Stimulated activated effector memory CD8-positive, alpha-beta T cell treated with anti-CD3 and anti-CD28 coated beads, Interleukin-12 subunit alpha, Interleukin-12 subunit beta, amount 100 ng/mL, for 72 hours (primary cell): ENCODE results near the gene PDPR.
A peak's percentile ranks its signal among the peaks of the same experiment; 100 is the strongest.
"Not testable (repeated sequence)": the region's sequence is repeated elsewhere in the genome, so short reads cannot be mapped to it uniquely, and the experiment has no call there.

Source experiments
- ATAC-seq: fragments of 150-1000 bp; cut with Tn5 transposase; 2 replicates; pipeline ENCODE4 v1.10.0; 2021
- DNase-seq, 2 donors: peaks; one replicate each; pipeline ENCODE4 v3.0.0; 2021 to 2022; ENCODE audit warnings: low spot score in 2 of 2
- H3K27ac Mint-ChIP-seq: one replicate; pipeline ENCODE4 v1.8.0; 2022; ENCODE audit warnings: mild to moderate bottlenecking, mixed read lengths
- H3K36me3 Mint-ChIP-seq: one replicate; pipeline ENCODE4 v1.8.0; 2022; ENCODE audit warnings: mild to moderate bottlenecking, mixed read lengths
- H3K4me1 Mint-ChIP-seq: one replicate; pipeline ENCODE4 v1.8.0; 2022; ENCODE audit warnings: mixed read lengths
- H3K4me3 Mint-ChIP-seq: one replicate; pipeline ENCODE4 v1.8.0; 2022; ENCODE audit warnings: mild to moderate bottlenecking, mixed read lengths
- H3K9me3 Mint-ChIP-seq: one replicate; pipeline ENCODE4 v1.8.0; 2022; ENCODE audit warnings: mixed read lengths

Gene PDPR

GRCh38 chr16:70151941-70152509 is 37.9 kb downstream of the PDPR start:
- Mint-ChIP-seq H3K4me3 (no peak overlapping the region), H3K36me3 (no peaks in the 10 kb centered on the region), H3K4me1 (peaks cover 7% of the 10 kb centered on the region), H3K27ac (peak overlapping the region; percentile 37), H3K9me3 (no peaks in the 10 kb centered on the region)
- ATAC-seq = no peak
- DNase-seq = no peak

GRCh38 chr16:70152578-70153302 is 38.6 kb downstream of the PDPR start:
- Mint-ChIP-seq H3K9me3 (no peaks in the 10 kb centered on the region), H3K4me1 (peaks cover 7% of the 10 kb centered on the region), H3K36me3 (no peaks in the 10 kb centered on the region), H3K27ac (peak overlapping the region; percentile 60), H3K4me3 (no peak overlapping the region)
- ATAC-seq (no peak), DNase-seq (no peak)

GRCh38 chr16:70154736-70155135 is 40.6 kb downstream of the PDPR start:
- not testable (repeated sequence) for H3K36me3 Mint-ChIP-seq, H3K4me3 Mint-ChIP-seq, H3K4me1 Mint-ChIP-seq, ATAC-seq, H3K9me3 Mint-ChIP-seq, H3K27ac Mint-ChIP-seq, DNase-seq

GRCh38 chr16:70156207-70156978 is 42.3 kb downstream of the PDPR start:
- ATAC-seq = no peak
- no peak for DNase-seq
- Mint-ChIP-seq H3K9me3 (no peaks in the 10 kb centered on the region), H3K36me3 (peaks cover 5% of the 10 kb centered on the region), H3K4me3 (no peak overlapping the region), H3K4me1 (peaks cover 4% of the 10 kb centered on the region), H3K27ac (peak overlapping the region; percentile 18)

GRCh38 chr16:70157105-70157476 is 43.0 kb downstream of the PDPR start:
- no peaks in the 10 kb centered on the region for H3K9me3 Mint-ChIP-seq
- no peak for DNase-seq
- no peak for ATAC-seq
- no peaks in the 10 kb centered on the region for H3K4me1 Mint-ChIP-seq
- H3K4me3 Mint-ChIP-seq = no peak overlapping the region
- peak overlapping the region; percentile 50 for H3K27ac Mint-ChIP-seq
- H3K36me3 Mint-ChIP-seq = peaks cover 9% of the 10 kb centered on the region

GRCh38 chr16:70157477-70158260 is 43.5 kb downstream of the PDPR start:
- DNase-seq (no peak), ATAC-seq (no peak)
- H3K36me3 Mint-ChIP-seq = peaks cover 15% of the 10 kb centered on the region
- H3K4me3 Mint-ChIP-seq = no peak overlapping the region
- H3K9me3 Mint-ChIP-seq = no peaks in the 10 kb centered on the region
- no peaks in the 10 kb centered on the region for H3K4me1 Mint-ChIP-seq
- peak overlapping the region; percentile 50 for H3K27ac Mint-ChIP-seq

GRCh38 chr16:70158261-70158939 is 44.3 kb downstream of the PDPR start:
- ATAC-seq (no peak), DNase-seq (no peak)
- no peak overlapping the region for H3K4me3 Mint-ChIP-seq
- H3K27ac Mint-ChIP-seq = no peak overlapping the region
- H3K9me3 Mint-ChIP-seq = no peaks in the 10 kb centered on the region
- no peaks in the 10 kb centered on the region for H3K4me1 Mint-ChIP-seq
- H3K36me3 Mint-ChIP-seq = peaks cover 18% of the 10 kb centered on the region

- no peak overlapping the region for H3K27ac Mint-ChIP-seq
- no peak overlapping the region for H3K4me3 Mint-ChIP-seq
- no peaks in the 10 kb centered on the region for H3K4me1 Mint-ChIP-seq
- peak in 1 of 2 donors; percentile 50 for DNase-seq
- H3K9me3 Mint-ChIP-seq = no peaks in the 10 kb centered on the region
- peaks cover 22% of the 10 kb centered on the region for H3K36me3 Mint-ChIP-seq
- ATAC-seq = no peak
Measured at GRCh38 chr16:70159355-70160348, 45.5 kb downstream of the PDPR start.

GRCh38 chr16:70160388-70160787 is 46.3 kb downstream of the PDPR start:
- Mint-ChIP-seq H3K9me3 (no peaks in the 10 kb centered on the region), H3K4me1 (peaks cover 4% of the 10 kb centered on the region), H3K36me3 (peaks cover 22% of the 10 kb centered on the region), H3K4me3 (no peak overlapping the region), H3K27ac (no peak overlapping the region)
- peak in 1 of 2 donors; percentile 47 for DNase-seq
- no peak for ATAC-seq

GRCh38 chr16:70160821-70161220 is 46.7 kb downstream of the PDPR start:
- Mint-ChIP-seq H3K4me3 (no peak overlapping the region), H3K9me3 (no peaks in the 10 kb centered on the region), H3K36me3 (peaks cover 22% of the 10 kb centered on the region), H3K27ac (no peak overlapping the region), H3K4me1 (peaks cover 4% of the 10 kb centered on the region)
- DNase-seq (peak in 1 of 2 donors; percentile 48), ATAC-seq (no peak)

- no peak for ATAC-seq
- peaks cover 4% of the 10 kb centered on the region for H3K4me1 Mint-ChIP-seq
- peak in 1 of 2 donors; percentile 51 for DNase-seq
- H3K9me3 Mint-ChIP-seq = no peaks in the 10 kb centered on the region
- H3K36me3 Mint-ChIP-seq = peaks cover 22% of the 10 kb centered on the region
- no peak overlapping the region for H3K27ac Mint-ChIP-seq
- H3K4me3 Mint-ChIP-seq = no peak overlapping the region
Measured at GRCh38 chr16:70161350-70161749, 47.2 kb downstream of the PDPR start.

GRCh38 chr16:70162041-70162451 is 47.9 kb downstream of the PDPR start:
- Mint-ChIP-seq H3K9me3 (no peaks in the 10 kb centered on the region), H3K4me1 (peaks cover 4% of the 10 kb centered on the region), H3K27ac (peak overlapping the region; percentile 86), H3K36me3 (peaks cover 22% of the 10 kb centered on the region), H3K4me3 (no peak overlapping the region)
- no peak for ATAC-seq
- DNase-seq = peak in 1 of 2 donors; percentile 48

GRCh38 chr16:70163596-70163995 is 49.5 kb downstream of the PDPR start:
- Mint-ChIP-seq H3K9me3 (no peaks in the 10 kb centered on the region), H3K4me1 (peaks cover 4% of the 10 kb centered on the region), H3K36me3 (peaks cover 22% of the 10 kb centered on the region), H3K4me3 (no peak overlapping the region), H3K27ac (peak overlapping the region; percentile 86)
- ATAC-seq (no peak), DNase-seq (peak in 1 of 2 donors; percentile 52)

- DNase-seq, H3K27ac Mint-ChIP-seq, H3K9me3 Mint-ChIP-seq, ATAC-seq, H3K4me3 Mint-ChIP-seq, H3K4me1 Mint-ChIP-seq: not testable (repeated sequence)
- peaks cover 14% of the 10 kb centered on the region for H3K36me3 Mint-ChIP-seq
Measured at GRCh38 chr16:70166688-70167087, 52.6 kb downstream of the PDPR start.
